ENCODE data around the gene RGL2.

GRCh38 chr6:33320315-33321181 is 21.8 kb upstream of the RGL2 start:
- TF ChIP-seq GATA2 (IDR thresholded peaks at IDR 0.05; ENCODE audit: low read depth, low read length) (no peak), GATA3 (IDR thresholded peaks at IDR 0.05; ENCODE audit: low read depth, low read length) (no peak)

All from SH-SY5Y (cell line).